HepG2 (cell line): ENCODE measurements around the gene PSD. TPM values are rescaled to one million over a fixed set of nuclear protein-coding genes. Genes with fewer than 3 reads are reported as not detected.

Experiments
- AHDC1 ChIP-seq: sonication (generic); formaldehyde crosslinking; IDR thresholded peaks from 2 replicates; pipeline ENCODE4 v1.5.1; 2020; ENCODE audit warnings: mild to moderate bottlenecking, missing genetic modification reagents, borderline replicate concordance
- ATF5 ChIP-seq: sonication (generic); formaldehyde crosslinking; IDR thresholded peaks from 2 replicates; pipeline ENCODE4 v1.4.0; 2020; ENCODE audit warnings: mild to moderate bottlenecking, low read depth, missing genetic modification reagents
- BCLAF1 ChIP-seq: fragments of 450-650 bp; IDR thresholded peaks from 2 replicates; pipeline ENCODE4 v1.6.1; 2017; ENCODE audit warnings: mild to moderate bottlenecking
- CBFB ChIP-seq: sonication (generic); formaldehyde crosslinking; IDR thresholded peaks from 2 replicates; pipeline ENCODE4 v1.4.0; 2020; ENCODE audit warnings: missing genetic modification reagents
- MXI1 ChIP-seq: IDR thresholded peaks from 3 replicates; pipeline ENCODE4 v1.6.1; 2012; ENCODE audit warnings: low read depth, low read length, inconsistent platforms, borderline replicate concordance
- PHF21A ChIP-seq: sonication (generic); formaldehyde crosslinking; IDR thresholded peaks from 2 replicates; pipeline ENCODE4 v1.5.0; 2020; ENCODE audit warnings: mild to moderate bottlenecking, missing genetic modification reagents
- POLR2AphosphoS5 ChIP-seq: IDR thresholded peaks from 2 replicates; pipeline ENCODE4 v1.6.1; 2012; ENCODE audit warnings: low read depth, low read length
- RNF2 ChIP-seq: fragments of 450-650 bp; conservative IDR thresholded peaks from 2 replicates; pipeline ENCODE4 v1.6.1; 2016; ENCODE audit warnings: low read depth
- RNF219 ChIP-seq: sonication (generic); formaldehyde crosslinking; IDR thresholded peaks from 2 replicates; pipeline ENCODE4 v1.5.0; 2020; ENCODE audit warnings: mild to moderate bottlenecking, missing genetic modification reagents
- SALL2 ChIP-seq: sonication (generic); formaldehyde crosslinking; IDR thresholded peaks from 2 replicates; pipeline ENCODE4 v1.8.1; 2023; ENCODE audit warnings: mild to moderate bottlenecking, missing genetic modification reagents, inconsistent platforms
- SIX1 ChIP-seq: sonication (generic); formaldehyde crosslinking; IDR thresholded peaks from 2 replicates; pipeline ENCODE4 v1.4.0; 2020; ENCODE audit warnings: missing genetic modification reagents, borderline replicate concordance
- TBL1XR1 ChIP-seq: fragments of 150-350 bp; IDR thresholded peaks from 2 replicates; pipeline ENCODE4 v1.6.1; 2014; ENCODE audit warnings: borderline replicate concordance, low read length; ENCODE audit not compliant: partially characterized antibody
- YEATS4 ChIP-seq: sonication (generic); formaldehyde crosslinking; IDR thresholded peaks from 2 replicates; pipeline ENCODE4 v1.4.0; 2020; ENCODE audit warnings: missing genetic modification reagents, borderline replicate concordance
- ZMAT3 ChIP-seq: sonication (generic); formaldehyde crosslinking; conservative IDR thresholded peaks from 2 replicates; pipeline ENCODE4 v1.7.0; 2021; ENCODE audit warnings: missing genetic modification reagents
- ZNF160 ChIP-seq: sonication (generic); formaldehyde crosslinking; IDR thresholded peaks from 2 replicates; pipeline ENCODE4 v1.8.0; 2022; ENCODE audit warnings: mild to moderate bottlenecking, inconsistent platforms, missing genetic modification reagents
- ZNF263 ChIP-seq: sonication (generic); formaldehyde crosslinking; IDR thresholded peaks from 2 replicates; pipeline ENCODE4 v1.4.0; 2020; ENCODE audit warnings: missing genetic modification reagents
- ZNF337 ChIP-seq: sonication (generic); formaldehyde crosslinking; IDR thresholded peaks from 2 replicates; pipeline ENCODE4 v1.5.1; 2020; ENCODE audit warnings: missing genetic modification reagents, low read depth, mild to moderate bottlenecking, borderline replicate concordance
- ZNF451 ChIP-seq: sonication (generic); formaldehyde crosslinking; IDR thresholded peaks from 2 replicates; pipeline ENCODE4 v1.5.0; 2020; ENCODE audit warnings: mild to moderate bottlenecking, missing genetic modification reagents
- ZNF460 ChIP-seq: sonication (generic); formaldehyde crosslinking; IDR thresholded peaks from 2 replicates; pipeline ENCODE4 v1.5.1; 2020; ENCODE audit warnings: missing genetic modification reagents, mild to moderate bottlenecking, borderline replicate concordance
- polyA plus RNA-seq, 8 experiments: library from polyadenylated mRNA; depleted of rRNA in 3 of 8; stranded (reverse) in 7 of 8; unstranded in 1 of 8; fragments of >200 nt; fragmentation: Illumina TruSeq in 4 of 8; extraction: Trizol in 4 of 8; gene quantifications; 2 replicates each; pipeline versions ENCODE4 v1.2.1 to v1.2.3, GENCODE V29; 2011 to 2016; ENCODE audit warnings: low read depth in 4 of 8, missing spikeins in 1 of 8, mixed read lengths in 1 of 8; ENCODE audit not compliant: insufficient read depth in 1 of 8
- total RNA-seq, 5 experiments: library from RNA; depleted of rRNA; stranded (reverse); fragments of >200 nt; fragmentation: Illumina TruSeq; extraction: Trizol; gene quantifications; 2 replicates each; pipeline ENCODE4 v1.2.3, GENCODE V29; 2016; ENCODE audit warnings: low read depth in 1 of 5

PSD gene
- total and polyA plus RNA-seq, 2 of the 13 experiments (the other 11 are each of a cell fraction or from before 2014, with no cell fraction given) = 0.35 to 0.58 TPM

GRCh38 chr10:102435529-102436233, 17.1 kb upstream of the PSD start (continued):
- TF ChIP-seq BCLAF1 = no peak
- no peak for TF ChIP-seq ZNF337 (CRISPR knock-in tag)
- no peak for TF ChIP-seq TBL1XR1
- TF ChIP-seq ZNF460 (CRISPR knock-in tag) = no peak
- no peak for TF ChIP-seq ZNF451 (CRISPR knock-in tag)
- no peak for TF ChIP-seq PHF21A
- no peak for TF ChIP-seq ZMAT3 (CRISPR knock-in tag)
- TF ChIP-seq ATF5 (CRISPR knock-in tag) = no peak
- TF ChIP-seq ZNF263 = peak; percentile 67; the same call in 1 of the 2 replicates
- no peak for TF ChIP-seq SALL2 (CRISPR knock-in tag)
- TF ChIP-seq MXI1 = no peak
- TF ChIP-seq SIX1 (CRISPR knock-in tag) = no peak
- peak; percentile 23; the same call in 1 of the 2 replicates for TF ChIP-seq POLR2AphosphoS5
- no peak for TF ChIP-seq CBFB
- TF ChIP-seq AHDC1 = no peak
- no peak for TF ChIP-seq RNF219
- TF ChIP-seq YEATS4 = no peak; the same call in 1 of the 2 replicates
- no peak for TF ChIP-seq RNF2
- no peak for TF ChIP-seq ZNF160 (CRISPR knock-in tag)
